PC-9 (cell line): ENCODE results near the gene PTPN13. TPM values are rescaled to one million over a fixed set of nuclear protein-coding genes. Genes with fewer than 3 reads are reported as not detected.
A peak's percentile ranks its signal among the peaks of the same experiment; 100 is the strongest.

Source experiments
- BruUV-seq: library from RNA; stranded (reverse); fragments of 400-500 nt; replicated peaks from 2 replicates; lab custom pipeline; 2021; lab: Mats Ljungman, UMichigan
- CTCF ChIA-PET: fragments of 300-600 bp; sonication (Branson Sonifier 250); formaldehyde crosslinking; loops from one replicate; lab custom pipeline; 2022; ENCODE audit warnings: antibody characterized with exemption; lab: Charles Lee
- POLR2A ChIA-PET: fragments of 300-600 bp; sonication (Branson Sonifier 250); formaldehyde crosslinking; loops from one replicate; lab custom pipeline; 2022; ENCODE audit warnings: antibody characterized with exemption; ENCODE audit not compliant: unreplicated experiment; lab: Charles Lee
- DNase-seq, 2 experiments: peaks; one replicate each; pipeline versions ENCODE4 v3.0.0 to v3.0.0-alpha.2; 2015 to 2022; ENCODE audit warnings: mixed read lengths in 1 of 2
- H2AFZ ChIP-seq: fragments of 200-600 bp; sonication (generic); 2 replicates; pipeline ENCODE4 v1.8.1; 2017; ENCODE audit warnings: antibody characterized with exemption
- H3F3A ChIP-seq: fragments of 200-600 bp; sonication (generic); 2 replicates; pipeline ENCODE4 v1.8.1; 2017; ENCODE audit warnings: antibody characterized with exemption, mild to moderate bottlenecking, low read depth; ENCODE audit not compliant: insufficient read depth
- H3K27ac ChIP-seq: fragments of 200-600 bp; sonication (generic); 2 replicates; pipeline ENCODE4 v1.6.1; 2016; ENCODE audit warnings: mixed run types
- H3K27me3 ChIP-seq: fragments of 200-600 bp; sonication (generic); 2 replicates; pipeline ENCODE4 v1.6.1; 2016; ENCODE audit warnings: low read depth, mixed run types; ENCODE audit not compliant: insufficient read depth
- H3K36me3 ChIP-seq: fragments of 200-600 bp; sonication (generic); 2 replicates; pipeline ENCODE4 v1.6.1; 2016; ENCODE audit warnings: low read depth, mixed run types
- H3K4me1 ChIP-seq: fragments of 200-600 bp; sonication (generic); replicated peaks from 2 replicates; pipeline ENCODE4 v1.6.1; 2016; ENCODE audit warnings: mixed run types; ENCODE audit not compliant: insufficient read depth
- H3K4me2 ChIP-seq: fragments of 200-600 bp; sonication (generic); 2 replicates; pipeline ENCODE4 v1.6.1; 2017; ENCODE audit warnings: mixed run types
- H3K4me3 ChIP-seq: fragments of 200-600 bp; sonication (generic); 2 replicates; pipeline ENCODE4 v1.6.1; 2016; ENCODE audit warnings: mixed run types
- H3K79me2 ChIP-seq: fragments of 200-600 bp; sonication (generic); 2 replicates; pipeline ENCODE4 v1.6.1; 2017; ENCODE audit warnings: low read depth, mixed run types
- H3K9me2 ChIP-seq: fragments of 200-600 bp; sonication (generic); 2 replicates; pipeline ENCODE4 v1.8.1; 2017; ENCODE audit warnings: mild to moderate bottlenecking; ENCODE audit not compliant: insufficient read depth
- H3K9me3 ChIP-seq: fragments of 200-600 bp; sonication (generic); 2 replicates; pipeline ENCODE4 v1.8.1; 2016; ENCODE audit warnings: low read depth; ENCODE audit not compliant: insufficient read depth
- H4K20me1 ChIP-seq: fragments of 200-600 bp; sonication (generic); 2 replicates; pipeline ENCODE4 v1.8.1; 2017; ENCODE audit not compliant: insufficient read depth
- CTCF ChIP-seq: fragments of 200-600 bp; sonication (generic); conservative IDR thresholded peaks from 2 replicates; pipeline ENCODE4 v1.6.1; 2017; ENCODE audit warnings: mixed run types, antibody characterized with exemption, mild to moderate bottlenecking, moderate library complexity
- EZH2 ChIP-seq: fragments of 200-600 bp; sonication (generic); IDR thresholded peaks from 2 replicates; pipeline ENCODE4 v1.8.0; 2017; ENCODE audit warnings: antibody characterized with exemption, low read depth
- intact Hi-C: fragments of 100-400 bp; cut with micrococcal nuclease; formaldehyde crosslinking; loops from one replicate; pipeline ENCODE4 v1.10.0; 2022; ENCODE audit not compliant: unreplicated experiment
- total RNA-seq: library from RNA; stranded (reverse); gene quantifications from 2 replicates; pipeline ENCODE4 v1.2.3, GENCODE V29; 2021

PTPN13 gene
- total RNA-seq, 1 experiment from 2014 or later: 6.9 TPM

- no peaks in the 10 kb centered on the region for H3K9me3 ChIP-seq
- H3K27ac ChIP-seq: no peak overlapping the region
- intact Hi-C loops: no loop called here
- ChIA-PET CTCF (no interaction called here), POLR2A (no interaction called here)
- peaks cover 5% of the 10 kb centered on the region; the same call in 1 of the 2 replicates for H3K4me1 ChIP-seq
- H3K9me2 ChIP-seq: no peaks in the 10 kb centered on the region
- H2AFZ ChIP-seq: no peak overlapping the region
- DNase-seq: no peak
- H3K4me2 ChIP-seq: no peak overlapping the region
- no peaks in the 10 kb centered on the region for H4K20me1 ChIP-seq
- H3K36me3 ChIP-seq: no peaks in the 10 kb centered on the region
- TF ChIP-seq CTCF (no peak), EZH2 (no peak)
- H3K27me3 ChIP-seq: no peaks in the 10 kb centered on the region
- H3K79me2 ChIP-seq: no peaks in the 10 kb centered on the region
- H3K4me3 ChIP-seq: no peak overlapping the region
- BruUV-seq: no TSS peak
- no peaks in the 10 kb centered on the region for H3F3A ChIP-seq
These were observed 7.3 kb upstream of the PTPN13 start for GRCh38 chr4:86586626-86587380.

GRCh38 chr4:86587381-86588140, 6.6 kb upstream of the PTPN13 start:
- Histone ChIP-seq H3K4me2 (no peak overlapping the region), H2AFZ (no peak overlapping the region), H3K9me2 (no peaks in the 10 kb centered on the region), H3F3A (no peaks in the 10 kb centered on the region), H3K27me3 (no peaks in the 10 kb centered on the region), H3K4me3 (no peak overlapping the region), H3K4me1 (peaks cover 5% of the 10 kb centered on the region; the same call in 1 of the 2 replicates), H3K9me3 (no peaks in the 10 kb centered on the region), H4K20me1 (no peaks in the 10 kb centered on the region), H3K27ac (no peak overlapping the region), H3K79me2 (no peaks in the 10 kb centered on the region), H3K36me3 (no peaks in the 10 kb centered on the region)
- ChIA-PET CTCF (no interaction called here), POLR2A (no interaction called here)
- no TSS peak for BruUV-seq
- TF ChIP-seq CTCF (no peak), EZH2 (no peak)
- intact Hi-C loops: no loop called here
- DNase-seq: no peak

- Histone ChIP-seq H2AFZ (no peak overlapping the region), H3K4me2 (peak overlapping the region; percentile 19; the same call in 1 of the 2 replicates), H3K27ac (no peak overlapping the region), H4K20me1 (no peaks in the 10 kb centered on the region; the same call in 1 of the 2 replicates), H3K4me3 (no peak overlapping the region), H3F3A (no peaks in the 10 kb centered on the region), H3K79me2 (peaks cover 17% of the 10 kb centered on the region), H3K9me3 (no peaks in the 10 kb centered on the region), H3K9me2 (no peaks in the 10 kb centered on the region), H3K4me1 (peaks cover 27% of the 10 kb centered on the region), H3K27me3 (no peaks in the 10 kb centered on the region), H3K36me3 (no peaks in the 10 kb centered on the region)
- ChIA-PET POLR2A (no interaction called here), CTCF (no interaction called here)
- intact Hi-C loops: no loop called here
- TF ChIP-seq EZH2: no peak
- TF ChIP-seq CTCF: no peak
- DNase-seq: no peak
- no TSS peak for BruUV-seq
These were observed 1.4 kb upstream of the PTPN13 start for GRCh38 chr4:86592553-86593249.
